A204.1 (cell line): ENCODE results near the gene MDM1.

Experiments
- FAIRE-seq: peaks from 2 replicates; lab custom pipeline; 2012; peaks lifted over from hg19 to GRCh38; lab: Jason Lieb, UNC

The MDM1 gene

DNA sequence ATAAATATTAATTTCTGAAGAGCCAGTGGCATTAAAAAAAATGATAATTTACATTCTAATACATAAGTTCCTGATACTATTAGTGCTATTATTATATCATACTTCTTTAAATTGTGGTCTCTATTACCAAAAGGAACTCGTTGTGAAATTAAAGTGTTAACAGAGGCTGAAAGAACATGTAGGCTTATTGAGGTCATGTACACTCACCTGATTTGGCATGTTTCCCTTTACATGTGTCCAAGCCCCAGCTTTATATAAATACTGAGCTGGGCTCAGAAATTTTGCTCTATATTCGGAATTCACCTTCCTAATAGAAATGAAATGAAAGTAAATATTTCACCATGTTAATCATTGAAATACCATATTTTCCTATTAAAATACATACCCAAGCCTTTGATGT, 11.0 kb downstream of the MDM1 start:
- FAIRE-seq = no peak

DNA sequence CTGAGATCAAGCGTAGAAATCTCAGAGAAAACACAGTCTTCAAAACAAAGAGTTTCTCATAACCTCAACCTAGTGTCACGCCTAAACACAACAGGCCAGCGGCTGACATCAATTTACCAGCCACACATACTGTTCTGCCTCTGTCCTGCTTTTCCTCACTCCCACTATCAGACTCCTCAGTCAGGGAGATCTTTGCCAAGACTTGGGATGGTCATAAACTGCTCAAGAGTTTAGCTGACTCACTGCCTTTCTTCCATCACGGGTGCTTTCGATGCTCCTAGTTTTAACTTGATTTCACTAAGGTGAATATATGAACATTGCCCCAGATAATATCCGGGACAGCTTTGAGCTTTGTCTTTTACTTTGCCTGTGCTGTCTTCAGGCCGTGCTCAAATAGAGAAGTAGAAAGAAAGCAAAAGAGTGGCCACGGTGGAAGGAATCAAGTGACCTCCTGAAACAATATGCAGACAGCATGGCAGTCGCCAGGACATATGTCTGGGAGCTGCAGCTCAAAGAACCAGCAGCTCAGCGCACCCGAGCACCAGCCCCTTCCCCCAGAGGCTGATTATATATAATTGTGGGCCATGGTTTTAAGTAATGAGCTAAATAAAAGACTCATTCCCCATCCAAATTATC, 12.1 kb downstream of the MDM1 start:
- no peak for FAIRE-seq

DNA sequence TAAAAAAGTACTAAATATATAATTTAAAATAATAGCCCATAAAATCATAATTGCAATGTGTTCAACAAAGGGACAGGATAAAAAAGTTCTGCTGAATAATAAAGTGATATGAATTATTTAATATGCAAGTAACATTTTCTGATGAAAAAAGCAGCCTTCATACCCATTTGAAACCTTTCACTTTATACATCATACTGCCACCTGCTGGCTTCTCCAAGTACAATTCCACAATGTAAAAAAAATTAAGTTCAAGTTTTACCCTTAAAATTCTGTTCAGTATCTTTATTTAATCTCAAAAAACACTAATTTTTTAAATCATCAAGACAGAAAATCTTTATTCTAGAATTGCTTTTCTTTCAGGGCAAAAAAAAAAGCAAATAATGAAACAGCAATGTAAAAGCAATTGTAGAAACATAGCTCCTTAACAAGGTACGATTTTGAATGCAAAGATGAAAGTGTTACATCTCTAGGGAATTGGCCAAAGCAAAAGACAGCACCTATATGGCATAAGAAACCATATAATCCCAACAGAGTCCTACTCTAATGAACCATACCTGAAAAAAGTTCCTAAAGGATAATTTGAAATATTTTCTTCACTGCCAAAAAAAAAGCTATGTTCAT, 15.0 kb downstream of the MDM1 start:
- FAIRE-seq = peak; percentile 98

DNA sequence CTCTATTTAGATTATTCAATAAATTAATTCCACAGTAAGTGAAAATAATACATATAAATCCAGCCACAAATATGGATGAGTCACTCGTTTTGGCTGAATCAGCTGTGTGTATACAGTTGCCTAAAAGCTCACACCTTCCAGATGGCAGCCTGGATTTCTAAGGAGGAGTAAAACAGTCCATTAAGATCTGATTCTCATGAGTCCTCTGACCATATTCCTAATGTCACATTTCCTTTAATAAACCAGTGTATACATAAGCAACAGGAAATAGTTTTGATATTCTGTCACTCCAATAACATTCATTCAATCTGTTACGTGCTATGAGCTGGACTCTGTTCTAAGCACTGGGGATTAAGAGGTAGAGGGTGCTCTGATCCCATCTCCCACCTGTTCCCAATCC, 21.8 kb downstream of the MDM1 start:
- no peak for FAIRE-seq

DNA sequence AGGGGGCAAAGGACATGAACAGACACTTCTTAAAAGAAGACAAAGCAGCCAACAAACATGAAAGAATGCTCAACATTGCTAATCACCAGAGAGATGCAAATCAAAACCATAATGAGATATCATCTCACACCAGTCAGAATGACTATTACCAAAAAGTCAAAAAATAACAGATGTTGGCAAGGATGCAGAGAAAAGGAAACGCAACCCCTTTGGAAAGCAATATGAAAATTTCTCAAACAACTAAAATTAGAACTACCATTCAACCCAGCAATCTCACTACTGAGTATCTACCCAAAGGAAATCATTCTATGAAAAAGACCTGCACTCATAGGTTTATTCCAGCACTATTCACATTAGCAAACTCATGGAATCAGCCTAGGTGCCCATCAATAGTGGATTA, 25.6 kb downstream of the MDM1 start:
- no peak for FAIRE-seq

DNA sequence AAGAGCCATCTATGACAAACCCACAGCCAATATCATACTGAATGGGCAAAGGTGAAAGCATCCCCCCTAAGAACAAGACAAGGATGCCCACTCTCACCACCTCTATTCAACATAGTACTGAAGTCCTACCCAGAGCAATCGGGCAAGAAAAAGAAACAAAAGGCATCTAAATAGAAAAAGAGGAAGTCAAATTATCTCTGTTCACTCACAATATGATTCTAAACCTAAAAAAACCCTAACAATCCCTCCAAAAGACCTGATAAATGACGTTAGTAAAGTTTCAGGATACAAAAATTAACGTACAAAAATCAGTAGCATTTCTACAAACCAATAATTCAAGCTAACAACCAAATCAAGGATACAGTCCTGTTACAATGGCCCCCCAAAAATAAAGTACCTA, 26.9 kb downstream of the MDM1 start:
- no peak for FAIRE-seq

DNA sequence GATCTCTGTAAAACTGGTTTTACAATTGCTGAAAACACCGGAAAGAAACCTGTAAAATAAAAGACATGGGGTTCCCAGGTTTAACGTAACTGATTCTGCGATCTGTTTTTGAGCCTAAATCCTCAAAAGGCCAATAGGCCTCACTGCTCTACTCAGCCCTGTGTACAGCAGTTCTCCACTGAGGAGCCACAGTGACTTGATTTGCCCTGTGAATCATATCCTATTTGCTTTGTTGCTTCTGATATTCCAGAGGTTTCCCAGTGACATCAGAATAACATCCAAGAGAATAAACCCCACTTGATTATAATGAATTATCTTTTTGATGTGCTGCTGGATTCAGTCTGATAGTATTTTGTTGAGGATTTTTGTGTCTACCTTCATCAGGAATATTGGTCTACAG, 27.5 kb downstream of the MDM1 start:
- FAIRE-seq = no peak

DNA sequence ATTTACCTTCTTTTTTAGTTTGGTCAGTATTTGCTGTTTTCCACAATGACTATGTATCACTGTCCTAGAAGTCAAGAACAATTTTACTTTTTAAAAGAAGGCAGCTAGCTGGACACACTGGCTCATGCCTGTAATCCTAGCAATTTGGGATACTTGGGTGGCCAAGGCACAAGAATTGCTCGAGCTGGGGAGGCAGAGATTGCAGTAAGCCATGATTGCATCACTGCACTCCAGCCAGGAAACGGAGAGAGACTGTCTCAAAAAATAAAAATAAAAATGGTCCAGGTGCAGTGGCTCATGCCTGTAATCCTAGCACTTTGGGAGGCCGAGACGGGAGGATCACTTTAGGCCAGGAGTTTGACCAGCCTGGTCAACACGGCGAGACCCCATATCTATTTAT, 28.3 kb downstream of the MDM1 start:
- FAIRE-seq = no peak

DNA sequence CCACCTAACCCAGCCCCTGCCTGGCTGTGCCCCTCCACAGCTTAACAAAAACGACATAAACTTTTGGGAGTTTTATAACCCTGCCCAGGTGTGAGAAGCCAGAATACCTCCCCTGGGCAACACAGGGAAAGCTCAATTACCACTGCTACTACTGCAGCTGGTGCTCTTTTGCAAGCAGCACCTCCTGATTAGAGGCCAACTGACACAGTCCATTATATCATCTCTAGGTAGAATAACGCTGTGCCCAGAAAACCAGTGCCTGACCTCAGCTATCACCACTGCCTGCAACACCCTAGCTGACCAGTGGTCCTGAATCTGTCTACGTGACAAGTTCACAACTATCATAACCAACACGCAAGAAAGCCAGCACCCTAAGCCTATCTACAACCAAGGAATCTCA, 34.2 kb downstream of the MDM1 start:
- no peak for FAIRE-seq

DNA sequence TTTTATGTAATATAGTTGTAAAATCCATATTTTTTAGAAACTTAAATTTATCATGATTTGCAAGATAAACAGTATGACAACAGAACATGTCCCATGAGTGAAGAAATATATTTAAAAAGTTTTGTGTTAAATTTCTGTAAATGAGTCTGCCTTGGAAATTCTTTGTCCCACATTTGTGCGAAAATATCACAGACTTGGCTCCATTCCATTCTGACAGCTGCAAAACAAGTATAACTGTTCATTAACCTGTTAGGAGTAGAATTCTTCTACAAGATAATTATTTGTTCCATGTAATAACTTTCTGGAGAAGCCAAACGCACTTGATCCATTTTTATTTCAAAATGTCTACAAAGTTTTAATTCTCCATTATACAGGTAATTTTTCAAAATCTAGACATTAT, 37.9 kb downstream of the MDM1 start:
- FAIRE-seq = no peak

DNA sequence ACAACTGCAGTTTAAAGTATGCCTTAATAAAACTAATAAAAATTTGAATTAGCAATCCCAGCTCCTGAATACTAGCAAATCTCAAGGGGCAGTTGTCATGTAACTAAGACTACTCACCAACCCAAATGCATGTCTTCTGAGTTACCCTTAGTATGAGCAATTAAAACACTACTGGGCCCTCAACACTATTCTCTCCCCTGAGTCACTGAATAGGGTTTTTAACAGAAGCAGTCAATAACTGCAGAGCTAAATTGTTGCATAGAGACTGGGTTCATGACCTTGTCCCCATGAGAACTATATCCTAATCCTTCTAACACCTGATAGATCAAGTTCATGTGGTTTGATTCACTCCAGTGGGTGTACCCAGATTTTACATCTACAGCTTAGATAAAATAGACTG, 38.8 kb downstream of the MDM1 start:
- FAIRE-seq = no peak

DNA sequence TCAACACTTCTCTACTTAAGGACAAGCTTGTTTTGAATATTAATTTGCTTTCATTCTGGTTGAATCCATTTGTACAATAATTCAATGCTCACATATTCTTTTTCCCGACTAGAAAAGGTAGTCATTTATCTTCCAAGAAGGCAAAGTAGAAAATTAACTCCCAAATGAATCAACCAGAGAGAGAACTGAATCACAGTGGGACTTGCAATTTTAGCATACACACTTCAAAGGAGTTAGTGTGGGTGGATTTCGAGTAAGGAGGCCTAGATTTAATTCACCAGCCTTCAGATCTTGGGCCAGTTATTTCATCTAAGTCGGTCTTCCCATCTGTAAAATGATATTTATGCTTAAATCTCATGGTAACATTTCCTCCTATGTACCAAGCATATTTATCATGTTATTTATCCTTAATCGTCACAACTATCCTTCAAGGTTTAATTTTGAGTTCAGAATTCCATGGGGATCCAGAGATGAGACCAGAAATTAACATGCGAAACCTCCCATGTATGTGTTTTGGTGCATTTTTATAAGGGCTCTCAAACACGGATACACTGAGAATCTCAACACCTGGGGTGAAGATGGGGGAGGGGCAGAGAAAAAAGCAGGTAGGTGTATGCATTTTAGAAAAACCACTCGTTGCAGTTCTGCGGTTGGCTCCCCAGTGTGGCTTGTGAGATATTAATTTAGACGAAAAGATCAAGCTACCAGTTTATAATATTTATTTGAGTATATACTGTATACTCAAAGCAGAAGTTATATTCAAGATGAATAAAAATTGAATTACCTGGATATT, 39.8 kb downstream of the MDM1 start:
- no peak for FAIRE-seq

DNA sequence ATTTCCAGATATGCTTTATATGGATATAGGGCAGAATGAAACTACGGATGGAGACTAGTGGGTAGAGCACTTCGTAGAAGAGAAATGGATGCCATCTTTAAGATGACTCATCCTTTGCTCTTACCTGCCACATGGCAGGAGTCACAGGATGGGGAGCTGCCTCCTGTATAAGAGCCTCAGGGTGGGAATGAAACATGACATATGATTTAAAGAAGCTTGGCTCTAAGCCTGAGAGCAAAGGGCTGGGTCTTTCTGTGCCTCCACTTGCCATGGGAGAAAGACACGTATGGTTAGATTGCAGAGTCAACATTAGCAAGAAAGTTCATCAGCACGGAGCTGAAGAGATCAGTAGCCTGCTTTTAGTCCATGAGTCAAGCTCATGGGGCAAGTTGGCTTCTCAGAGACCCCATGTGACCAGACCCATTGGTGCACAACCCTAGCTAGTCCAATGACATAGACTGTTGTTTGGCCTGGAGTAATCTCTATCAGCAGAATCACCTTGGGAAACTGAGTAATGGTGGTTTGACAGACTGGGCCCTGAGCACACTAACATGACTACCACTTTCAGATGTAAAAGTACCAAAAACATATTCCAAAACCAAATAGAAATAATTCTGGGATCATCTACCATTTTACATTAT, 40.6 kb downstream of the MDM1 start:
- no peak for FAIRE-seq

DNA sequence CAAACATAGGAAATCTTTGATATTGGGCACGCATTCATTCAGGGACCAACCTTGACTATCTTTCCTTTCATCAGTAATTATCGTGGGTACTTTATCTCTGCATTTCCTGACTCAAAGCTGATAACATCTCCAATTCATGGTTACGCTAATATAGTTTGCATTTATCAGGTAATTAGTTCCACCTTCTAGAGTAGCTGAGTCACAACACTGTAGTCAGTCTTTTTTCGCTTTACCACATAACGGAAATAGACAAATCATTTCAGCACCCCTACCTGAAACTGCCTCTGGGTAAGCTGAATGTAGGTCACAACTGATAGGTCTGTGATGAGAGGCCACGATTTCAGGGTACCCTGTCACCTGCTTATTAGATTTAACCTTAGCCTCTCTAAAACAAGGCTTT, 42.0 kb downstream of the MDM1 start:
- no peak for FAIRE-seq

DNA sequence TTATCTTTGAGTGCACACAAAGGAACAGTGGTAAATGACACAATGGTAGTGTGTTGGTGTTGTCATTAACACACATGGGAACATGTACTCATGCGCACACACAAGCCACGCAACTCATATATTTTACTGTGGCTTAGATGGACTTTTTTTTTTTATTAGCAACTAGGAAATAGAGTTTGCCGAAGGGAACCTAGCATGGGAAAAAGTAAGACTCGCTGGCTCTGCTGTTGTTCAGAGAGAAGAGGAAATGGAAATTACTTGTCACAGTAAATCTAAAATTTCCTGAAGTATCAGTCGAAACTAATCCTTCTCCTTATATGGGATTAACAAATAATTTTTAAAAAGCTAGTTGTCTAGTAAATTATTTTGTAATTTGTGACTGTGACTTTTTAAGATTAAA, 45.1 kb downstream of the MDM1 start:
- no peak for FAIRE-seq

DNA sequence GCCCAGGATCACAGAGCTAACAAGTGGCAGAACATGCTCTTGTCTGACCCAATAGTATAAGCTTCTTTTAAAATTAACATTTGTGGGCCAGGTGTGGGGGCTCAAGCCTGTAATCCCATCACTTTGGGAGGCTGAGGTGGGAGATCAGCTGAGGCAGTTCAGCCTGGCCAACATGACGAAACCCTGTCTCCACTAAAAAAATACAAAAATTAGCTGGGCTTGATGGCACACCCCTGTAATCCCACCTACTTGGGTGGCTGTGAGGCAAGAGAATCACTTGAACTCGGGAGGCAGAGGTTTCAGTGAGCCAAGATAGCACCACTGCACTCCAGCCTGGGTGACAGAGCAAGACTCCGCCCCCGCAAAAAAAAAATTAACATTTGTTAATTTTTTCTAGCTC, 45.8 kb downstream of the MDM1 start:
- no peak for FAIRE-seq

DNA sequence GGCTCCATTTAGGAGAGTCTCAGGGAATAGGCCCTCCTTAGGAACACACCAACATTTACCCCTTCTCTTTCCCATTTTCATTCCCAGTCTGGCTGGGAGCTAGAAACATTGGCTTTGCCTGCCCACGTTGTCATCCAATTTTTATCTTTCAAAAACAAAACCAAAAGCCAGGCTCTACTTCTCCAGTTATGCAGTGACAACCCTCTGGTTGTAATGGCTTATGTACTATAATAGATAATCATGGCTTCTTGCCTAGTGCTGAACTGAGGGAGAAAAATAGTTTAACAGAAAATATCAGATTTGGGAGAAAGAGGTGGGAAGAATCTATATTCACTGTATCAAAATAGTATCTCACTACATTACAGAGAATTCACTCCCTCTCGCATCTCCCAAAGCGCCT, 46.6 kb downstream of the MDM1 start:
- FAIRE-seq = no peak

DNA sequence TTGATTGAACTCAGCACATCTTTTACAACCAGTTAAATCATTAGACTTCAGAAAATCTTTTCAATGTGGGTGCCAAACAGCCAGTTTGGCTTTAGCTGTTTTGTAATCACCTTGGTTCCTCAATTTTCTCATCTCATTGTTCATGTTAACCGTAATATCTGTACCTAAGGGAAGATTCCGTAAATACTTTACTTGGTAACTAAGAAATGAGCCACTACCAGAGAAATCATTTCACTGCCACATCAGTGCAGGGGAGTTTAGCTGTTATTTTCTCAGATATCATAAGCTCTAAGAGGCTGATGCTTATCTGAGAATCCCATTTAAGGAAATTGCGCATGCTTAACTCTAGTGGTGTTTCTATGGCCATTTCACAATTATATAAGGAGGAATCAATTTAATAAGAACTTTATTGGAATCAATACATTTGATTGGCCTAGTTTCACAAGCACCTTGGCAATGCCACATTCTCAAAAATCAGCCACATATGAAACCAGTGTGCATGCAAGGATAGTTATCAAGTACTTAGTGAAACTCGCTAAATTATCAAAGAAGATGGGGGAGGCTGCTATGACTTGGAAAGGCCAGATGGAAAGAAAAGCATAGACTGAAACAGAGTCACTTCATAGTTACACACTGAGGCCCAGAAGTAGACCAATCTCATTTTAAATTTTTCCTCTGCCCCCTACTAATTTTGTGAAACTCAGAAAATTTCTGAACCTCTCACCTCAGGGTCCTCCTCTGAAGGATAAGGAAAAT, 50.7 kb downstream of the MDM1 start:
- FAIRE-seq = no peak

DNA sequence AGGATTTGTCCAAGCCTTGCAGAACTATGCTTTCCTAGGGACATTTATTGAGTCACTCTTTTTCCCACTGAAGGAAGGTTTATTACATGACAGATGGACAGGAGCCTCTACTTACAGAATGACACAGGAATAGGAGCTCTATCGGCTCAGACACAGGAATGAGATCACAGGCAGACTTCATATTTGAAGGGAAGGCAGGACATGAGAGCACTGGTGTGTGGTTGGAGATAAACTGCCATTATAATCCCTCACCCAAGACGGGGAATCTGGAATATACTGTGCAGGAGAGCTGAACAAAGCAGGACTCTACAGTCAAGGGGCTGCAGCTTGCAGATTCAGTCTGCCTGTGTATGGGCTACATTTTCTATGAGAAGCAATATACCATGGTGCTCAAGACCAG, 51.9 kb downstream of the MDM1 start:
- no peak for FAIRE-seq

DNA sequence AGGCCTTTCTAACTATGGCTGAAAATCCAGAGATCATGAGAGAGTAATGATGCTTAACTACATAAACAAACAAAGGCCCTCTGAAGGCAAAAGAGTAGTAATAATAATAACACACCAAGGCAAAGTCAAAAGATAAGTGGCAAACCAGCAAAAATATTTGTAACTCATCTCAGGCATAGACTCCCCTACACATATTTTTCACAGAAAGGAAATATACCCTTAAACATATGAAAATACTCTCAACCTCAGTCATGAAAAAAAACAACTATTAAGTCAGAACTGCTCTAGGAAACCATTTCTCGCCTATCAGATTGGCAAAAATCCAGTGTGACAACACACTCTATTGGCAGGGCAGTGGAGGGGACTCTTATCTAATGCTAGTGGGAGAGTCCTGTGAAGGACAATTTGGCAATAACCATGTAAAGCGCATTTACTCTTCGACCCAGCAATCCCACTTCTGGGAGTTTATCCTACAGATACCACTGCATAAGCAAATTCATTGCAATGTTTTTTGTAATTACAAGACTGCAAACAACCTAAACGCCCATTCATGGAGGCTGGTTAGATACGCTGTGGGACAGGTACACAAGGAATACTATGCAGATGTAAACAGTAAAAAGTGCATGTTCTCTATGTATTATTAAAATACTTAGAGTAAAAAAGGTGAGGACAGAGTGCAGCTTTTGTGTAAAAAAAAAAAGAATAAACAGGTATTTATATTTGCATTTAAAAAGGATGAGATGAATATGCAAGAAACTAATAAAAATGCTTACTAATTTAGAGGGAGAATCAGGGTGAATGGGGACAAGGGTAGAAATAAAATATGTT, 52.7 kb downstream of the MDM1 start:
- no peak for FAIRE-seq

DNA sequence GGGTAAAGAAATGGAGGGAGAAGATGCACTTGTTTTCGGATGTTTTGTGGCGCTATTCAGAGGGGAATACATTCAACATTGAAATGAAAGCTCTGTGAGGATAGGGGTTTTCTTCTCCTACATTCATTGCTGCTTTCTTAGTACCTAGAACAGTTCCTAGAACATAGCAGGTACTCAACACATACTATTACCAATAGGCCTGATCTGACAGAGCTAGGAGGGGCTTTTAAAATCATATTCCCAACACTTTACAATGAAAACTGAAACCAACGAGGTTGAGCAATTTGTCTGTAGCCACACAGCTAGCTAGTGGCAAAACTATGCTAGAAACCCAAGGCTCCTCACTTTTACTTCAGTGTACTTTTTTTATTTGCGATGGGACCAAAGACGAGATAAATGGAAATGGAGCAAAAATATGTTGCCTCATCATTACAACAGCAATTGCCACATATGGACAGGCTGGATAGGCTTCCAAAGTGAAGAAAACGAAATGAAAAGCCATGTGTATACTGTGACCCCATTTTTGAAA, 55.7 kb downstream of the MDM1 start:
- no peak for FAIRE-seq
